ENCODE measurements around the gene GLYR1. TPM values are rescaled to one million over a fixed set of nuclear protein-coding genes. Genes with fewer than 3 reads are reported as not detected.
A peak's percentile ranks its signal among the peaks of the same experiment; 100 is the strongest.

The GLYR1 gene
- total and polyA plus RNA-seq, 4 donors = 18.1 to 50.2 (median 40.6) TPM

- peak overlapping the region; percentile 60 to 71 for H3K27ac ChIP-seq (ENCODE audit: low read depth in 1 of 2, low read length in 2 of 2)
- no peaks in the 10 kb centered on the region for H3K27me3 ChIP-seq (ENCODE audit: control insufficient read depth in 4 of 4, insufficient read depth in 4 of 4, low read length in 3 of 4)
- H3K4me1 ChIP-seq (ENCODE audit: control insufficient read depth in 4 of 4, insufficient read depth in 4 of 4, low read length in 3 of 4) = peaks cover 3 to 30% (median 28%) of the 10 kb centered on the region in 4 donors
- H3K9me3 ChIP-seq (ENCODE audit: control insufficient read depth in 4 of 4, low read length in 3 of 4) = no peaks in the 10 kb centered on the region
- peak overlapping the region; percentile 55 to 98 (median 91) for H3K4me3 ChIP-seq (ENCODE audit: low read depth in 1 of 3, low read length in 3 of 3)
- TF ChIP-seq NR2F2 (IDR thresholded peaks at IDR 0.05) = peak; percentile 24
- TF ChIP-seq, protein P1, sequence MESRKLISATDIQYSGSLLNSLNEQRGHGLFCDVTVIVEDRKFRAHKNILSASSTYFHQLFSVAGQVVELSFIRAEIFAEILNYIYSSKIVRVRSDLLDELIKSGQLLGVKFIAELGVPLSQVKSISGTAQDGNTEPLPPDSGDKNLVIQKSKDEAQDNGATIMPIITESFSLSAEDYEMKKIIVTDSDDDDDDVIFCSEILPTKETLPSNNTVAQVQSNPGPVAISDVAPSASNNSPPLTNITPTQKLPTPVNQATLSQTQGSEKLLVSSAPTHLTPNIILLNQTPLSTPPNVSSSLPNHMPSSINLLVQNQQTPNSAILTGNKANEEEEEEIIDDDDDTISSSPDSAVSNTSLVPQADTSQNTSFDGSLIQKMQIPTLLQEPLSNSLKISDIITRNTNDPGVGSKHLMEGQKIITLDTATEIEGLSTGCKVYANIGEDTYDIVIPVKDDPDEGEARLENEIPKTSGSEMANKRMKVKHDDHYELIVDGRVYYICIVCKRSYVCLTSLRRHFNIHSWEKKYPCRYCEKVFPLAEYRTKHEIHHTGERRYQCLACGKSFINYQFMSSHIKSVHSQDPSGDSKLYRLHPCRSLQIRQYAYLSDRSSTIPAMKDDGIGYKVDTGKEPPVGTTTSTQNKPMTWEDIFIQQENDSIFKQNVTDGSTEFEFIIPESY (IDR thresholded peaks at IDR 0.05) = no peak
- H3K9ac ChIP-seq (ENCODE audit: low read depth in 1 of 2, low read length in 2 of 2) = peak overlapping the region; percentile 32 to 90
- no peak for DNase-seq (ENCODE audit: low spot score)
- peaks cover 1 to 27% (median 15%) of the 10 kb centered on the region in 4 donors for H3K36me3 ChIP-seq (ENCODE audit: control insufficient read depth in 4 of 4, insufficient read depth in 3 of 4, low read depth in 1 of 4, low read length in 3 of 4)
- WGBS = 69% methylated on average over 26 of the region's 26 CpGs
These were observed 81.3 kb downstream of the GLYR1 start for GRCh38 chr16:4765511-4766474.

GRCh38 chr16:4763791-4764190, 83.3 kb downstream of the GLYR1 start:
- Histone ChIP-seq H3K9ac (ENCODE audit: low read depth in 1 of 2, low read length in 2 of 2) (no peak overlapping the region), H3K27me3 (ENCODE audit: control insufficient read depth in 4 of 4, insufficient read depth in 4 of 4, low read length in 3 of 4) (no peaks in the 10 kb centered on the region), H3K4me1 (ENCODE audit: control insufficient read depth in 4 of 4, insufficient read depth in 4 of 4, low read length in 3 of 4) (peaks cover 3 to 24% (median 22%) of the 10 kb centered on the region in 4 donors), H3K36me3 (ENCODE audit: control insufficient read depth in 4 of 4, insufficient read depth in 3 of 4, low read depth in 1 of 4, low read length in 3 of 4) (peaks cover 6 to 44% (median 24%) of the 10 kb centered on the region in 4 donors), H3K9me3 (ENCODE audit: control insufficient read depth in 4 of 4, low read length in 3 of 4) (no peaks in the 10 kb centered on the region), H3K4me3 (ENCODE audit: low read depth in 1 of 3, low read length in 3 of 3) (no peak overlapping the region), H3K27ac (ENCODE audit: low read depth in 1 of 2, low read length in 2 of 2) (no peak overlapping the region)
- DNase-seq (ENCODE audit: low spot score) = no peak
- no peak for TF ChIP-seq GABPA (IDR thresholded peaks at IDR 0.05 in 1 of 2, conservative IDR thresholded peaks at IDR 0.05 in 1 of 2)
- no peak for TF ChIP-seq EGR1 (IDR thresholded peaks at IDR 0.05; ENCODE audit: low read depth in 2 of 2)
- TF ChIP-seq ATF3 (IDR thresholded peaks at IDR 0.05) = no peak
- TF ChIP-seq HNF4A (conservative IDR thresholded peaks at IDR 0.05) = no peak
- TF ChIP-seq RXRA (IDR thresholded peaks at IDR 0.05) = no peak
- WGBS = 94% methylated on average over 7 of the region's 7 CpGs

DNA sequence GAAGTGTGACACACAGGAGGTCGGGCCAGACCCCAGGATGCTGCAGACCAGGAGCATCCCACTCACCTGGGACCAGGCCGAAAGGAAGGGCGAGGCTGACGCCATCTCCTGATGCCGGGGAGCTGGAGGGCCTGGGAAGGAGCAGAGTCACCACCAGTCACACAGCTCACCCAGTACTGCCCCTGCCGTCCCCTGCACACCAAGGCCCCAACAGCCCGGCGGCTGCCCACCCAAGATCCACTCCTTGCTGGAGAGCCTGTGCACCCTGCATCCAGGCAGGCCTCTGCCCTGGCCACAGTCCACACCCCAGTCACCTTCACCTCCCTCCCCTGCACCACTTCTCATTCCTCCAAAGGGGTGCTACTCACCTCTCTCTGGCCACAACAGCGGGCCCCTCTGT, 84.9 kb downstream of the GLYR1 start:
- Histone ChIP-seq H3K9ac (ENCODE audit: low read depth in 1 of 2, low read length in 2 of 2) (no peak overlapping the region), H3K9me3 (ENCODE audit: control insufficient read depth in 4 of 4, low read length in 3 of 4) (no peaks in the 10 kb centered on the region), H3K4me3 (ENCODE audit: low read depth in 1 of 3, low read length in 3 of 3) (no peak overlapping the region), H3K27ac (ENCODE audit: low read depth in 1 of 2, low read length in 2 of 2) (no peak overlapping the region), H3K27me3 (ENCODE audit: control insufficient read depth in 4 of 4, insufficient read depth in 4 of 4, low read length in 3 of 4) (no peaks in the 10 kb centered on the region), H3K4me1 (ENCODE audit: control insufficient read depth in 4 of 4, insufficient read depth in 4 of 4, low read length in 3 of 4) (peaks cover 0 to 15% (median 13%) of the 10 kb centered on the region in 4 donors), H3K36me3 (ENCODE audit: control insufficient read depth in 4 of 4, insufficient read depth in 3 of 4, low read depth in 1 of 4, low read length in 3 of 4) (peaks cover 10 to 54% (median 27%) of the 10 kb centered on the region in 4 donors)
- 95% methylated on average over 9 of the region's 9 CpGs for WGBS
- DNase-seq (ENCODE audit: low spot score) = no peak
- no peak for TF ChIP-seq RAD21 (IDR thresholded peaks at IDR 0.05)
- TF ChIP-seq YY1 (IDR thresholded peaks at IDR 0.05) = no peak
- no peak for TF ChIP-seq SP1 (IDR thresholded peaks at IDR 0.05)
- no peak for TF ChIP-seq FOXA1 (IDR thresholded peaks at IDR 0.05)
- TF ChIP-seq RXRA (IDR thresholded peaks at IDR 0.05) = no peak
- TF ChIP-seq, protein P2, sequence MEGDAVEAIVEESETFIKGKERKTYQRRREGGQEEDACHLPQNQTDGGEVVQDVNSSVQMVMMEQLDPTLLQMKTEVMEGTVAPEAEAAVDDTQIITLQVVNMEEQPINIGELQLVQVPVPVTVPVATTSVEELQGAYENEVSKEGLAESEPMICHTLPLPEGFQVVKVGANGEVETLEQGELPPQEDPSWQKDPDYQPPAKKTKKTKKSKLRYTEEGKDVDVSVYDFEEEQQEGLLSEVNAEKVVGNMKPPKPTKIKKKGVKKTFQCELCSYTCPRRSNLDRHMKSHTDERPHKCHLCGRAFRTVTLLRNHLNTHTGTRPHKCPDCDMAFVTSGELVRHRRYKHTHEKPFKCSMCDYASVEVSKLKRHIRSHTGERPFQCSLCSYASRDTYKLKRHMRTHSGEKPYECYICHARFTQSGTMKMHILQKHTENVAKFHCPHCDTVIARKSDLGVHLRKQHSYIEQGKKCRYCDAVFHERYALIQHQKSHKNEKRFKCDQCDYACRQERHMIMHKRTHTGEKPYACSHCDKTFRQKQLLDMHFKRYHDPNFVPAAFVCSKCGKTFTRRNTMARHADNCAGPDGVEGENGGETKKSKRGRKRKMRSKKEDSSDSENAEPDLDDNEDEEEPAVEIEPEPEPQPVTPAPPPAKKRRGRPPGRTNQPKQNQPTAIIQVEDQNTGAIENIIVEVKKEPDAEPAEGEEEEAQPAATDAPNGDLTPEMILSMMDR (IDR thresholded peaks at IDR 0.05; ENCODE audit: low read depth, low read length, missing input control) = no peak
- no peak for TF ChIP-seq JUND (IDR thresholded peaks at IDR 0.05)
- TF ChIP-seq NR2F2 (IDR thresholded peaks at IDR 0.05) = no peak
- TF ChIP-seq, protein P1 (IDR thresholded peaks at IDR 0.05) = no peak
- TF ChIP-seq, protein P3, sequence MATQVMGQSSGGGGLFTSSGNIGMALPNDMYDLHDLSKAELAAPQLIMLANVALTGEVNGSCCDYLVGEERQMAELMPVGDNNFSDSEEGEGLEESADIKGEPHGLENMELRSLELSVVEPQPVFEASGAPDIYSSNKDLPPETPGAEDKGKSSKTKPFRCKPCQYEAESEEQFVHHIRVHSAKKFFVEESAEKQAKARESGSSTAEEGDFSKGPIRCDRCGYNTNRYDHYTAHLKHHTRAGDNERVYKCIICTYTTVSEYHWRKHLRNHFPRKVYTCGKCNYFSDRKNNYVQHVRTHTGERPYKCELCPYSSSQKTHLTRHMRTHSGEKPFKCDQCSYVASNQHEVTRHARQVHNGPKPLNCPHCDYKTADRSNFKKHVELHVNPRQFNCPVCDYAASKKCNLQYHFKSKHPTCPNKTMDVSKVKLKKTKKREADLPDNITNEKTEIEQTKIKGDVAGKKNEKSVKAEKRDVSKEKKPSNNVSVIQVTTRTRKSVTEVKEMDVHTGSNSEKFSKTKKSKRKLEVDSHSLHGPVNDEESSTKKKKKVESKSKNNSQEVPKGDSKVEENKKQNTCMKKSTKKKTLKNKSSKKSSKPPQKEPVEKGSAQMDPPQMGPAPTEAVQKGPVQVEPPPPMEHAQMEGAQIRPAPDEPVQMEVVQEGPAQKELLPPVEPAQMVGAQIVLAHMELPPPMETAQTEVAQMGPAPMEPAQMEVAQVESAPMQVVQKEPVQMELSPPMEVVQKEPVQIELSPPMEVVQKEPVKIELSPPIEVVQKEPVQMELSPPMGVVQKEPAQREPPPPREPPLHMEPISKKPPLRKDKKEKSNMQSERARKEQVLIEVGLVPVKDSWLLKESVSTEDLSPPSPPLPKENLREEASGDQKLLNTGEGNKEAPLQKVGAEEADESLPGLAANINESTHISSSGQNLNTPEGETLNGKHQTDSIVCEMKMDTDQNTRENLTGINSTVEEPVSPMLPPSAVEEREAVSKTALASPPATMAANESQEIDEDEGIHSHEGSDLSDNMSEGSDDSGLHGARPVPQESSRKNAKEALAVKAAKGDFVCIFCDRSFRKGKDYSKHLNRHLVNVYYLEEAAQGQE (IDR thresholded peaks at IDR 0.05) = no peak
- no peak for TF ChIP-seq ATF3 (IDR thresholded peaks at IDR 0.05)
- TF ChIP-seq FOXA2 (IDR thresholded peaks at IDR 0.05) = no peak
